Measurements from ENCODE around the gene SYTL3. TPM values are rescaled to one million over a fixed set of nuclear protein-coding genes. Genes with fewer than 3 reads are reported as not detected.

Gene SYTL3
- polyA plus RNA-seq, 1 donor (not counting 4 experiments of a cell fraction or from before 2014, with no cell fraction given), result 1.4 TPM

GRCh38 chr6:158751921-158752320 lies 102.1 kb downstream of the SYTL3 start:
- Histone ChIP-seq H3K9me1 (ENCODE audit: control insufficient read depth, extremely low read depth, insufficient read depth, low read length) (no peaks in the 10 kb centered on the region), H3K9me3 (ENCODE audit: control insufficient read depth, low read depth, low read length) (no peaks in the 10 kb centered on the region), H3K4me2 (ENCODE audit: control insufficient read depth, extremely low read depth, insufficient read depth, low read depth, low read length) (no peak overlapping the region), H3K27ac (ENCODE audit: control insufficient read depth, insufficient read depth, low read length) (no peak overlapping the region), H3K27me3 (ENCODE audit: control insufficient read depth, extremely low read depth, insufficient read depth, low read length) (no peaks in the 10 kb centered on the region), H3K9ac (ENCODE audit: control insufficient read depth, extremely low read depth, insufficient read depth, low read length) (no peak overlapping the region), H4K20me1 (ENCODE audit: control insufficient read depth, extremely low read depth, insufficient read depth, low read length) (no peaks in the 10 kb centered on the region), H3K36me3 (ENCODE audit: control insufficient read depth in 2 of 2, extremely low read depth in 1 of 2, insufficient read depth in 2 of 2, low read length in 2 of 2) (no peaks in the 10 kb centered on the region), H3K4me1 (ENCODE audit: control insufficient read depth, extremely low read depth, insufficient read depth, low read length) (peaks cover 8% of the 10 kb centered on the region), H2AFZ (ENCODE audit: control insufficient read depth, low read length) (no peak overlapping the region), H3K79me2 (ENCODE audit: control insufficient read depth, insufficient read depth, low read length) (no peaks in the 10 kb centered on the region), H3K4me3 (ENCODE audit: control insufficient read depth in 2 of 3, extremely low read depth in 1 of 3, insufficient read depth in 2 of 3, low read depth in 1 of 3, low read length in 3 of 3) (no peak overlapping the region)
- TF ChIP-seq EZH2 (IDR thresholded peaks at IDR 0.05; ENCODE audit: low read length), result no peak
- no peak for TF ChIP-seq CTCF (optimal IDR thresholded peaks at IDR 0.05 in 1 of 3, IDR thresholded peaks at IDR 0.05 in 1 of 3, conservative IDR thresholded peaks at IDR 0.05 in 1 of 3; ENCODE audit: extremely low read depth in 1 of 3, insufficient read depth in 2 of 3, low read length in 3 of 3)
- DNase-seq (ENCODE audit: low read depth, low spot score), result no peak
- no peak for FAIRE-seq
- dilution Hi-C loops (cut with MboI; ENCODE audit: extremely low pct_ligation_motif_present, low sequenced_read_pairs), result no loop called here

GRCh38 chr6:158752613-158753012 lies 102.8 kb downstream of the SYTL3 start:
- DNase-seq (ENCODE audit: low read depth, low spot score), result no peak
- no peak overlapping the region for H3K9ac ChIP-seq (ENCODE audit: control insufficient read depth, extremely low read depth, insufficient read depth, low read length)
- TF ChIP-seq CTCF (optimal IDR thresholded peaks at IDR 0.05 in 1 of 3, IDR thresholded peaks at IDR 0.05 in 1 of 3, conservative IDR thresholded peaks at IDR 0.05 in 1 of 3; ENCODE audit: extremely low read depth in 1 of 3, insufficient read depth in 2 of 3, low read length in 3 of 3) (peak in 1 of 3 experiments; percentile 16), EZH2 (IDR thresholded peaks at IDR 0.05; ENCODE audit: low read length) (no peak)
- no peak for FAIRE-seq
- dilution Hi-C loops (cut with MboI; ENCODE audit: extremely low pct_ligation_motif_present, low sequenced_read_pairs), result no loop called here
- H3K79me2 ChIP-seq (ENCODE audit: control insufficient read depth, insufficient read depth, low read length), result no peaks in the 10 kb centered on the region
- H3K27ac ChIP-seq (ENCODE audit: control insufficient read depth, insufficient read depth, low read length), result no peak overlapping the region
- no peak overlapping the region for H3K4me2 ChIP-seq (ENCODE audit: control insufficient read depth, extremely low read depth, insufficient read depth, low read depth, low read length)
- H3K27me3 ChIP-seq (ENCODE audit: control insufficient read depth, extremely low read depth, insufficient read depth, low read length), result no peaks in the 10 kb centered on the region
- no peaks in the 10 kb centered on the region for H3K9me1 ChIP-seq (ENCODE audit: control insufficient read depth, extremely low read depth, insufficient read depth, low read length)
- no peak overlapping the region for H3K4me3 ChIP-seq (ENCODE audit: control insufficient read depth in 2 of 3, extremely low read depth in 1 of 3, insufficient read depth in 2 of 3, low read depth in 1 of 3, low read length in 3 of 3)
- H2AFZ ChIP-seq (ENCODE audit: control insufficient read depth, low read length), result no peak overlapping the region
- H3K36me3 ChIP-seq (ENCODE audit: control insufficient read depth in 2 of 2, extremely low read depth in 1 of 2, insufficient read depth in 2 of 2, low read length in 2 of 2), result no peaks in the 10 kb centered on the region
- H3K9me3 ChIP-seq (ENCODE audit: control insufficient read depth, low read depth, low read length), result no peaks in the 10 kb centered on the region
- H3K4me1 ChIP-seq (ENCODE audit: control insufficient read depth, extremely low read depth, insufficient read depth, low read length), result peaks cover 8% of the 10 kb centered on the region
- no peaks in the 10 kb centered on the region for H4K20me1 ChIP-seq (ENCODE audit: control insufficient read depth, extremely low read depth, insufficient read depth, low read length)

All from keratinocyte (primary cell).